KOPT-K1 (cell line): ENCODE measurements around the gene MEOX2.

Experiments used
- H3K27ac ChIP-seq: fragments of 200-600 bp; sonication (generic); 2 replicates; pipeline ENCODE4 v1.5.1; 2016; ENCODE audit warnings: antibody characterized with exemption, mild to moderate bottlenecking, low read depth, low read length; ENCODE audit not compliant: poor library complexity, severe bottlenecking
- H3K36me3 ChIP-seq: fragments of 200-600 bp; sonication (generic); 2 replicates; pipeline ENCODE4 v1.5.1; 2017; ENCODE audit warnings: antibody characterized with exemption, mild to moderate bottlenecking, low read length, moderate library complexity; ENCODE audit not compliant: insufficient read depth
- H3K9me3 ChIP-seq: fragments of 200-600 bp; sonication (generic); 2 replicates; pipeline ENCODE4 v1.5.1; 2017; ENCODE audit warnings: antibody characterized with exemption, low read length, mild to moderate bottlenecking; ENCODE audit not compliant: insufficient read depth, poor library complexity, severe bottlenecking

The MEOX2 gene

GRCh38 chr7:15607529-15608210 is 78.8 kb downstream of the MEOX2 start:
- H3K9me3 ChIP-seq: no peaks in the 10 kb centered on the region
- no peak overlapping the region for H3K27ac ChIP-seq
- no peaks in the 10 kb centered on the region for H3K36me3 ChIP-seq

GRCh38 chr7:15606561-15606960 is 79.9 kb downstream of the MEOX2 start:
- Histone ChIP-seq H3K27ac (no peak overlapping the region), H3K9me3 (no peaks in the 10 kb centered on the region), H3K36me3 (no peaks in the 10 kb centered on the region)

GRCh38 chr7:15604166-15604565 is 82.3 kb downstream of the MEOX2 start:
- no peak overlapping the region for H3K27ac ChIP-seq
- peaks cover 12% of the 10 kb centered on the region for H3K9me3 ChIP-seq
- H3K36me3 ChIP-seq: no peaks in the 10 kb centered on the region

GRCh38 chr7:15603124-15603523 is 83.4 kb downstream of the MEOX2 start:
- peaks cover 16% of the 10 kb centered on the region for H3K9me3 ChIP-seq
- H3K36me3 ChIP-seq: no peaks in the 10 kb centered on the region
- no peak overlapping the region for H3K27ac ChIP-seq

GRCh38 chr7:15602236-15602635 is 84.2 kb downstream of the MEOX2 start:
- no peak overlapping the region for H3K27ac ChIP-seq
- peaks cover 16% of the 10 kb centered on the region for H3K9me3 ChIP-seq
- no peaks in the 10 kb centered on the region for H3K36me3 ChIP-seq

- Histone ChIP-seq H3K9me3 (peaks cover 16% of the 10 kb centered on the region), H3K27ac (no peak overlapping the region), H3K36me3 (no peaks in the 10 kb centered on the region)
These were observed 85.3 kb downstream of the MEOX2 start for GRCh38 chr7:15601175-15601574.

- Histone ChIP-seq H3K27ac (no peak overlapping the region), H3K36me3 (no peaks in the 10 kb centered on the region)
These were observed 86.2 kb downstream of the MEOX2 start for GRCh38 chr7:15600298-15600697.

GRCh38 chr7:15594461-15594860 is 92.0 kb downstream of the MEOX2 start:
- Histone ChIP-seq H3K27ac (no peak overlapping the region), H3K36me3 (no peaks in the 10 kb centered on the region), H3K9me3 (peaks cover 7% of the 10 kb centered on the region)

More at GRCh38 chr7:15600298-15600697, 86.2 kb downstream of the MEOX2 start:
- H3K9me3 ChIP-seq: peaks cover 16% of the 10 kb centered on the region

GRCh38 chr7:15593382-15593781 is 93.1 kb downstream of the MEOX2 start:
- Histone ChIP-seq H3K9me3 (no peaks in the 10 kb centered on the region), H3K27ac (no peak overlapping the region), H3K36me3 (no peaks in the 10 kb centered on the region)

GRCh38 chr7:15586266-15586665 is 100.2 kb downstream of the MEOX2 start:
- Histone ChIP-seq H3K27ac (no peak overlapping the region), H3K36me3 (no peaks in the 10 kb centered on the region), H3K9me3 (peaks cover 7% of the 10 kb centered on the region)

- no peaks in the 10 kb centered on the region for H3K36me3 ChIP-seq
These were observed 101.9 kb downstream of the MEOX2 start for GRCh38 chr7:15584575-15584974.

GRCh38 chr7:15582773-15583172 is 103.7 kb downstream of the MEOX2 start:
- no peak overlapping the region for H3K27ac ChIP-seq
- H3K9me3 ChIP-seq: peaks cover 7% of the 10 kb centered on the region
- no peaks in the 10 kb centered on the region for H3K36me3 ChIP-seq

More at GRCh38 chr7:15584575-15584974, 101.9 kb downstream of the MEOX2 start:
- H3K27ac ChIP-seq: no peak overlapping the region
- peaks cover 7% of the 10 kb centered on the region for H3K9me3 ChIP-seq

- no peaks in the 10 kb centered on the region for H3K36me3 ChIP-seq
- H3K27ac ChIP-seq: no peak overlapping the region
- peaks cover 7% of the 10 kb centered on the region for H3K9me3 ChIP-seq
These were observed 105.0 kb downstream of the MEOX2 start for GRCh38 chr7:15581352-15581951.

- H3K36me3 ChIP-seq: no peaks in the 10 kb centered on the region
- H3K27ac ChIP-seq: no peak overlapping the region
- peaks cover 7% of the 10 kb centered on the region for H3K9me3 ChIP-seq
These were observed 105.7 kb downstream of the MEOX2 start for GRCh38 chr7:15580604-15581351.

- Histone ChIP-seq H3K27ac (no peak overlapping the region), H3K36me3 (no peaks in the 10 kb centered on the region), H3K9me3 (no peaks in the 10 kb centered on the region)
These were observed 108.9 kb downstream of the MEOX2 start for GRCh38 chr7:15577600-15577999.
